ENCODE results near the gene PMEPA1.

The PMEPA1 gene, protein sequence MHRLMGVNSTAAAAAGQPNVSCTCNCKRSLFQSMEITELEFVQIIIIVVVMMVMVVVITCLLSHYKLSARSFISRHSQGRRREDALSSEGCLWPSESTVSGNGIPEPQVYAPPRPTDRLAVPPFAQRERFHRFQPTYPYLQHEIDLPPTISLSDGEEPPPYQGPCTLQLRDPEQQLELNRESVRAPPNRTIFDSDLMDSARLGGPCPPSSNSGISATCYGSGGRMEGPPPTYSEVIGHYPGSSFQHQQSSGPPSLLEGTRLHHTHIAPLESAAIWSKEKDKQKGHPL

DNA sequence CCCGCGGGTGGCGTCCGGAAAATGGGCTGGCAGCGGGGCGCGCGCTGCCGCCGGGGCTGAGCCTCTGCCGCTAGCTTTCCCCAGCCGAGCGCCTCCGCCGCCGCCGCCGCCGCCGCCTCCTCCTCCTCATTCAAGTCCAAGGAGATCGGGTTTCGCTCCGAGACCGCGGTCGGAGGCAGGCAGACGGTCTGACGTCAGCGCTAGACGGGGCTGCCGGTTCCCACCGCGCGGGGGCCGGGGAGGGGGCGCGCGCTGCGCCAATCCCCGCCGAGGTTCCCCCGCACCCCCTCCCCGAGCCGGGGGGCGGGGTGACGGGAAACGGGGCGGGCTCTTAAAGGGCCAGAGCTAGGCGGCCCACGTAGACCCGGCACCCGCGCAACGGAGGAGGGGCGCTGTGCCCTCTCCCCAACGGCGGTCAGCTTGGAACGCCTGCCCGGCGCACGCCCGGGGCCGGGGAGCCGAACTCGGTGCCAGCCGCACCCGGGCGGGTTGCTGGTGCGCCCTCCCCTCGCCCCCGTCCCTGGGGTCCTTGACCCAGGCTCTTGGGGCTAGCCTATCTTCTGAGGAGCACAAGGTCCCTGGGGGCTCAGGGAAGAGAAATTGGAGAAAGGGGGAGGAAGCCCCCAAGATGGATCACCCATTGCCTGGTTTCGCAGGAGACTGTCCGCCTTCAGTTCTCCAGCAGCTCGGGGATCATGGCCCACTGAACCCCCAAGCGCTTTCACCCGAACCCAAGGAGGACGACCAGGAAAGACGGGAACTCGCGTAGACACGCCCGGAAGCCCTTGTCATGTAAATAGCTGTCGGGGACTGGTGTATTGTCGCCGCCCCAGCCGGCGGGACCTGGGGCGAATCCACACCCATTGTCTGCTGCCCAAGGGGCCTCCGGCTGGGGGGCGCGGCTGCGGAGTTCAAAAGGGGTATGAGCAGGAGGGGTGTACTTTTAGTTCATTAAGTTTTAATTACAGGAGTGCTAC, at the start of gene PMEPA1:
TSS of gene PMEPA1 (minus strand) at position 193 of the 977 bp plus-strand sequence. CDS start 433 bp downstream, outside the sequence.
- no peak for DNase-seq

DNA sequence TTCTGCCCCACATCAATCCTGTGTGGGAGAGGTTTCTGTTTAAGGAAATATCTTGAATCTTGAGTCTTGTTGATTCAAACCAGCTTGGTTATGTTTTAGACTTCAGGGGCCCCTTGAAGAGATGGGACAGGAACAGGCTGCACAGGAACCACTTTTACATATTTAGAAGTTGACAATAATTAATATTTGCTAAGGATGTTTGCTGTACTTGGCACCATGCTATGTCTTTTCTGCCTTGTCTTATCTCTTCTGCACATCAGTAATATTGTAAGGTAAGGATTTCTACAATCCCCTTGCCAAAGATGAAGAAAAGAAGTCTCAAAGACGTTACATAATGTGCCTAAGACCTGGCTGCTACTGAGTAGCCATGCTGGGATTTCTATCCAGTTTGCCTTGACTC, 48.0 kb upstream of the PMEPA1 start:
- no peak for DNase-seq

DNA sequence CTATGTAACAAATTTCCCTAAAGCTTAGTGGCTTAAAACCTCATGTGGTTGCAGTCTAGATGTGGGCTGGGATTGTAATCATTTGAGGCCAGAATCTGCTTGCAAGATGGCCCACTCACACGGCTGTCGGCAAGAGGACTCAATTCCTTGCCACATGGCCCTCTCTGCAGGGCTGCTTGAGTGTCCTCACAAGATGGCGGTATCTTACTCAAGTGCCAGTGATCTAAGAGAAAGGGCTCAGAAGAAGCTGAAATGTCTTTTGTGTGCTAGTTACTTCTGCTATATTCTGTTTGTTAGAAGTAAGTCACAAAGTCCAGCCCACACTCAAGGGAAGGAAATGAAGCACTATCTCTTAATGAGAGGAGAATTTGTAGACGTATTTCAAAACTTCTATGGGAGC, 47.1 kb upstream of the PMEPA1 start:
- DNase-seq: no peak

DNA sequence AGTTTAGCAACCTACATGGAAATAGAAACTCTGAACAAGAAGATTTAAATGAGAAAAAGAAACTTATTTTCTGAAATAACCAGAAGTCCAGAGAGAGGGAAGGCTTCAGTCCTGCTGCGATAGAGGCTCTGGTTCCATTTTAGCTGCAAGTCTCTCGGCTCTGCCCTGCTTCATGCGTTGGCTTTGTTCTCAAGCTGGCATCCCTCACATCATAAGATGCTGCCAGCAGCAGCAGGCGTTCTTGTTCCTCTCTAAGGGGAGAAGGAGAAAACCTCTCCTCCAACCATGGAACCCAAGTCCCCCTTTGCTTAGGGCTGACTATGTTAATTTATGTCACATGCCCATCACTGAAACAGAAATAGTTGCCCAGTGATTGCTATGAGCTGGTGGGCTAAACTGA, 46.4 kb upstream of the PMEPA1 start:
- DNase-seq: no peak

DNA sequence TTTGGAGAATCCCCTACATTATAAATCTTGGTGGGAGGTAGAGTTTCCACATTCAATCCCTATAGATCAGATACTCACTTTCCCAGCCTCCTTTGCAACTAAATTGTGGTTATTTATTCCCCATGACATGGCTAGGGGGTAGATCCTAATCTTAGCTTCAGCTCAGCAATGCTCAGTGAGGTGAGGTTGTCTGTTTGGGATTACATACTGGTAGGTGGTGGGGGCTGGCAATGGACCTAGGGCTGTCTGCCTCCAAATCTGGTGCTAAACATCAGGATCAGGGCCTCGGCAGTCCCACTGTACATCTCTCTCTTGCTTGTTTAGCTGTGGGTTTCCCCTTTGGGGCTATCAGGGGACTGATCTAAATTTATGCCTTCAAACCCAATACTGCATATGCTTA, 45.8 kb upstream of the PMEPA1 start:
- no peak for DNase-seq

DNA sequence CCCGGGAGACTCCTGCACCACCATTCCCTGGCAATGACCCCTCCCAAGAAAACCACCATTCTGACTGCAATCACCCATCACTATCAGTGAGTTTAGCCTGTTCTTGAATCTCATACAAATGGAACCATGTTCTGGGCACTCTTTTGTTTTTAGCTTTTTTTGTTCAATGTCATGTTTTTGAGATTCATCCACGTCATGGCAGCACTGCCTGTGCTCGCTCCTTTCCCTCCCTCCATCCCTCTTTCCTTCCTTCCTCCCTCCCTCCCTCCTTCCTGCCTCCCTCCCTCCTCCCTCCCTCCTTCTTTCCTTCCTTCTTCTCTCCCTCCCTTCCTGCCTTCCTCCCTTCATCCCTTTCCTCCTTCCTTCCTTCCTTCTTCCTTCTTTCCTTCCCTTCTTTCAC, 44.4 kb upstream of the PMEPA1 start:
- DNase-seq: no peak

DNA sequence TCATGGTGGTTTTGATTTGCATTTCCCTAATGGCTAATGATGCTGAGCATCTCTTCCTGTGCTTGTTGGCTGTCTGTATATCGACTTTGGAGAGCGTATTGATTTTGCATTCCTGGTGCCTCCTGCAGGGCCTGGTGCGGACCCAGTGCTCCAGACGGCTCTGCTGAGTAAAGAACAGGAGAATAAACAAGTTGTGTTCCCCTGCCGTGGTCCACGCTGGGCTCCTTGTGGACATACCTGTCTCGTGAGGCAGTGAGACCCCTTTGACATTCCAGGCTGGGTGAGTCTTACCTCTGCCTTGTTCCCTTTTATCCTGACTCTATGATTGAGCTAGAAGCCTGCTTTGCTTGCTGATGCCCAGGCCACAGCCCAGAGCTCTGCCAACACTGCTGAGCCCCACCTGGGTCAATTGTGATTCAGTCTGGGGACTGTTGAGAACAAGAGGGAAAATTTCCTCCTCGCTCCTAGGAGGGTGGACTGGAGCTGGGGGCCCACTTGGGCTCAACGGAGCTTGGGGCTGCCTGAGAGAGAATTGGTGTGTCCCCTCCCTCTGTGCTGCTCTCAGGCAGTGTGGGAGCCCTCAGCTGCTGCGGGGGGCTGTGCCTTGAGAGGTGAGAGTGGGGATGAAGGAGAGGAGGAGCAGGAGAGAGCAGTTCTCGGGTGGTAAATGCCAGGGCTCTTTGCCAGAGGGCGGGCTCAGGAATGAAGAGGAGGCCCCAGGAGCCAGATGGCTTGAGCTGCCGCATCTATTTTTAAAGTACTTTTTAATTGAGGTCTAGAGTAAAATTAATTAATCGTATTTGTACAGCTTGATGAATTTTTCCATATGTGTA, 43.7 kb upstream of the PMEPA1 start:
- no peak for DNase-seq

DNA sequence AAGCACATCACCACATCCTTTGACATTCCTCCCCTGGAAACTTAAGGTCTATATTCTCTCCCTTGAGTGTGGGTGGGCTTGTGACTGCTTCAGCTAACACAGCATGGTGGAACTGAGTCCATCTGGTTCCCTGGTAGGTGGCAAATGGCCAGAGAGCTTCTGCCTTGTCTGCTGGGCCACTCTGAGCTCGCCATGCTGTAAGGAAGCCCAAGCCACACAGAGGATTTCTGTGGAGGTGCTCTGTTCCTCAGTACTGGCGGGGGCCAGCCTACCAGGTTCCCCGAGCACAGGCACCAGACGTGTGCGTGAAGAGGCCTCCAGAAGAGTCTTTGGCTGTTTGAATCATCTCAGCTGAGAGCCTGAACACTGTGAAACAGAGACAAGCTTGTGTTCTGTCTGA, 41.6 kb upstream of the PMEPA1 start:
- no peak for DNase-seq

DNA sequence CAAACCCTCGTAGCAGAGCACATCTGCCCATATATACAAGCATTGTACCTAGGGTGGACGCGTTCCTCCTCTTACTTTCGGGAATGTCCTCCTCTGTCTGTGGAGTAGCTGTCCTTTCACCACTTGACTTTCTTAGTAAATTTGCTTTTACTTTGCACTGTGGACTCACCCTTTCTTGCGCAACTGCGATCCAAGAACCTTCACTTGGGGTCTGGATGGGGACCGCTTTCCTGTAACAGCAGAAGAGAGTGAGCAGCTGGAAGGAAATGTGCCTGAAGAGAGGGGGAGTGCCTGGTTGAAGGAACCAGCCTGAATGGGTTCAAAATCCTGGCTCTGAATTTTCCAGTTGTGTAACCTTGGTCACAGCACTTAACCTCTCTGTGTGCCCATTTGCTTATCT, 40.1 kb upstream of the PMEPA1 start:
- no peak for DNase-seq

DNA sequence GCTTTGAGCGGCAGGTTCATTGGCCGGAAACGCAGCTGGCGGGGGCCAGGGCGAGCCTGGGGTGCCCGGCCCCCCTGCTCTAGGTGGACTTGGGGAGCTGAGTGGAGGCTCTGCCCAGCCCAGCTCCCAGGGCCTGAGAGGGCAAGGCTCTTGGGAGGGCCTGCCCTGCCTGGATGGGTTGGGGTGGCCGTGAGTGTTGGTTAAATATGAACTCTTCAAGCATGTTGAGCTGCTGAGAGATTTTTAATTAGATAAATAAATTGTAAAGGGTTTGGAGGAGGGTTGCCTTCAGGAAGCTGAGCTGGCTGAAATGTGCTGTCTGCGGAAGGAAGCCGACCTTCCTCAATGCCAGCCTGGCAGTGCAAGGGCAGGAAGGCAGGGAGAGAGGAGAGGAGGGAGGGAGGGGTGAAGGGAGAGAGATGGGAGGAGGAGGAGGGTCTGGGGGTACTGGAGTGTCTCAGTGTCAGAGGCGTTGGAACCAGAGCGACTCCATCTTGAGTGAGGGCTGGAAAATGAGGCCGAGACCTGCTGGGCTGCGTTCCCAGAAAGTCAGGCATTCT, 39.4 kb upstream of the PMEPA1 start:
- DNase-seq: no peak

DNA sequence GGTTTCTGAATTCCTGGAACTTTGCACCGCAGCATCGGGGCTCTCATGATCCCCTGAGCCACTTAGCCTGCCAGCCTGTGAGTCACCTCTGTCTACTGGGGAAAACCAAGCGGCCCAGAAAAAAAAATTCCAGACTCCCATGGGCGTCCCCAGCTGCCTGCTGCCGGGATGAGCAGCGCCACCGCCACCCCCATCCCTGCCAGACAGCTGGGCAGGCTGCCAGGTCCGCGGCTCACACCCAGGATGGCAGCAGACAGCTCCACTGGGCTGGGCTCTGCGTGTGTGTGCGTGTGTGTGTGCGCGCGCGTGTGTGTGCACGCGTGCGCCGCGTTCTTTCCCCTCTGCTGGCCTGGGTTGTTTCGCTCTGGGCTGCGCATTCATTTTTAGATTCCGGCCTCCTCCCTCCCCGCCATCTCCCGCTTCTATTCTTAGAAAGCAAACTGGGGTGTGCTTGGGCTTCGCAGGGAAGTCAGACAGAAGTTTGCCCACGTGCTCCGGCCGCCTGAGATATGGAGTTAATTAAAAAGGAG, 38.9 kb upstream of the PMEPA1 start:
- no peak for DNase-seq

DNA sequence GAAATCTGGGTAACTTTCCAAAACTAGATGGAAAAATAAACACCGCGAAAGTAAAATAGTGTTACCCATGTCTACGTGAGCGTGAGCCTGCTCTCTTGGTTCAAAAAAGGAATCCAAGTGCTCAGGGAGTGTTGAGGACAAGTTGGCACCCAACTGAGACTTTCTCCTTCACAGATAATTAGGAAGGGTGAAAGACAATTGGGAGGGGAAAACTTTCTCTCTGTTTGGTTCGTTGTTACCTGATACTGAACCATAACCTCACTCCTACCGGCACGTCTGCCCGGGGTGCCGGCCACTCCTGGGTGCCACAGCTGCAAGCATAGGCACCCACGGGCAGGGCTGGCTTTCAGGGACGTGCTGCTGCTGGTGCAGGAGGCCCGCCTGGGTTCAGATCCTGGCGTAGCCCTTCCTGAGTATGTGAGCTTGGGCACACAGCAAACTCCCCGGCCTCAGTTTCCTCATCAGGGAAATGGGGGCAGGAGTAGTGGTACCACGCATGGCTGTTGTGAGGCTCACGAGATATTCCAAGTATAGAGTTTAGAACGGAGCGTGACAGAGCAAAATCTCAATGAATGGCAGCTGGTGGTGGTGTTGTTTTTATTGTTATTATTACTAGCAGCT, 38.2 kb upstream of the PMEPA1 start:
- no peak for DNase-seq

DNA sequence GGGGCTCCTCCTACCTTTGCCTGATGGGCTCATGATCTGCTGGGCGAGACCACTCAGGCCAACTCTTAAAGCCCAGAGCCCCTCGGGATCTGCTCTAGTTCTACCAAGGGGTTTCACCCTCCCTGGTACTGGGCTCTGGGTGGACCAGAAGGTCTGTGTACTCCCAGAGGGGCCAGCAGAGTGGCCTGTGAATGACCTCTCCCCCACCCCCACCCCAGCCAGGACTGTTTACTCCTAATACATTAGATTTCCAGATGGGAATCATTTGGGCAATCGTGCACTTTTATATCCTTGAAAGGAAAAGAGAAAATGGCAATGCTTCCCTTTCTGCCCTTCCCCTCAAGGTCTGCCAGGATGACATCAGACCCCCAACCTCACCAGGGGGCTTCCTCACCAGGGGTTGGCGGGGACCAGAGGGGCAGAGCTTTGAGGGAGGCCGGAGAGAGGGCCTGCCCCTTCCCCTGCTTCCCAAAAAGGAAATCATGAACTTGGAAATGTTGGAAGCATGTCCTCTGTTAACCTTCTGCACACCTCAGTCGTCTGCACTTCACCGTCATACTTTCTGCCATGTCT, 37.1 kb upstream of the PMEPA1 start:
- DNase-seq: no peak

DNA sequence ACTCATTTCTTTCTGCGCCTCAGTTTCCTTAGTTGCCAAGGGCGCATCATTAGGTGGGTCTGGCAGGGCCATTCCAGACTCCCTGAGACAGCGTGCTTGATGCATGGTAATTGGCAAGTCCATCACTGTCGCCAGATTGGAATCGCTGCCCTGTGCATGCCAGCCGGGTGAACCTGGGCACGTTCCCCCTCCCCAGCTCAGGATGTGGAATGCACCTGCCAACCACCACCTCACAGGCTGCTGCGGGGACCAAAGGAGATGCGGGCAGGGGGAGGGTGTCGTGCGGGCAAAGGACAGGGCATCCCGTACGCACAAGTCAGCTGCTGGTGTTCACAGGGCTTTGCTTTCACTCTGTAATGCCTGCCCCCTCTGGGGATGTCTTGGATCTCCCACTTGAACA, 36.4 kb upstream of the PMEPA1 start:
- no peak for DNase-seq

DNA sequence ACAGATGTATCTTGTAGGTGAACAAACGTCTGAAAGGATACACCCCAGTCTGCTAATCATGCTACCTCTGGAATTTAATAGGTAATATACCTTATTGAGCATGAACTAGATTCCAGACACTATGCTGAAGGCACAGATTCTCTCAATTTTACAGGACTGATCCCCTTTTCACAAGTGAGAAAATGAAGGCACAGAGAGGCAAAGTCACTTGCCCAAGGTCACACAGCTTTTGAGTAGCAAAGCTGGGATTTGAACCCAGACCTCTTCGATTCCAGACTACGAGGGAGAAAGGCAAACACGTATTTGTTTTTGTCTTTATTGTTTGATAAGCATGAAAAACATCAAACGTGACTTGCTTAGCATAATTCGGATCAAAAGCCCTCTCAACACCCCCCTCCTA, 34.4 kb upstream of the PMEPA1 start:
- no peak for DNase-seq

DNA sequence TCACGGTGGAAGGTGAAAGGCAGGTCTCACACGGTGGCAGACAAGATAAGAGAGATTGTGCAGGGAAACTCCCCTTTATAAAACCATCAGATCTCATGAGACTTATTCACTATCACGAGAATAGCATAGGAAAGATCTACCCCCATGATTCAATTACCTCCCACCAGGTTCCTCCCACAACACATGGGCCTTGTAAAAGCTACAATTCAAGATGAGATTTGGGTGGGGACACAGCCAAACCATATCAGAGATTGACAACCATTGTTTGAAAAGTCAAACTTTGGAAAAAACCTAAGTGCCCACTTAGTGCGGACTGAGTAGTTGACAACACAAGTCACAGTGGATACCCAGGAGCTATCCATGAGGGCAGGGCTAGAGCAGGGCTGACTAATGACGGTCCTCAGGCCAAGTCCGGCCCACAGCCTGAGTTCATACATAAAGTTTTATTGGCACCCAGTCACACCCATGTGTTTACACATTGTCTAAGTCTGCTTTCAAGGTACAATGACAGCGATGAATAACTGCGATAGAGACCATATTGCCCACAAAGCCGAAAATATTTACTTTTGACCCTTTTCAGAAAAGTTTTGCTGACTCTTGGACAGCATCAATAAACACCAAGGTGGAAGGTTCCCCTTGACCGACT, 33.8 kb upstream of the PMEPA1 start:
- no peak for DNase-seq

DNA sequence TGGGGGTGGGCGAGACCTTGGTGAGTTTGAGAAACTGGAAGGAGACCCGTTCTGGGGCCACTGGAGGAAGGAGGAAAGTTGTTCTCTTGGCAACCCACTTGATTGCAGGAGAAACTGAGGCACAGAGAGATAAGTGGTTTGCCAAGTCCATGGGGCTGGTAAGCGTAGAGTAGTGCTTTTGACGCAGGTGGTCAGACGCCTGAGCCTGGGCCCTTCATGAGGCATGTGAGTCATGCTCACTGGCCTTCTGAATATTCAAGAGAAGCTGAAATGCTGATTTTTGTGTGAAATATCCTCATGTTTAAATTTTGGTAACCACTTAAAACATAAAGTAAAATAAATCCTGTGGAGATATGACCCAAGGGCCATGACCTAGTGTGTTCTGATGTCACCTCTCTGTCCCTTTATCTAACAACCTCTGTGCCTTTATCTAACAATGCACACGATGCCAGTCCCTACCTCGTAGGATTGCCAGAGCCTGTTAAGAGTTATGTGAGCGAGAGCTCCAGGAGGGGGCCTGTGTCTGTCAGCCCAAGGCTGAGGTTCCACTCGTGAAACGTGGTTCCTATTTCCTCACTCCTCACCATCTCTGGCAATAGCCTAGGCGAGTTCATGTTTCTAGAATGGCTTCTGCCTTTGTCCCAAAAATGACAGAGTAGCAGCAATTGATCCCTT, 32.8 kb upstream of the PMEPA1 start:
- DNase-seq: no peak

DNA sequence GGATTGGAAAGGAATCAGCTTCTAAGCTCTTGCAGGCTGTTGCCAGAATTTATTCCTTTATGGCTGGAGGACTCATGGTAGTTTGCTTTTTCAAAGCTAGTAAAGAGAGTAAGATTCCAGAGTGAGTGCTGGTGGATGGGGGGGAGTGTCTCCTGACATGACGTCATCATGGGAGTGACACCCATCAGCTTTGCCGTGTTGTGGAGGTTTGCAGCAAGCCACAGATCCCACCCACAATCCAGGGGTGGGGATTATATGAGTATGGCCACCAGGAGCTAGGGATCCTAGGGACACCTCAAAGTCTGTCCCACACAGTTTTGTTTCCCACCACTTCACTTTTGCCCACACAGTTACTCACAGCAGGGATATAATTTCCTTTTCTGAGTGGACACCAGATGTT, 28.7 kb upstream of the PMEPA1 start:
- no peak for DNase-seq

DNA sequence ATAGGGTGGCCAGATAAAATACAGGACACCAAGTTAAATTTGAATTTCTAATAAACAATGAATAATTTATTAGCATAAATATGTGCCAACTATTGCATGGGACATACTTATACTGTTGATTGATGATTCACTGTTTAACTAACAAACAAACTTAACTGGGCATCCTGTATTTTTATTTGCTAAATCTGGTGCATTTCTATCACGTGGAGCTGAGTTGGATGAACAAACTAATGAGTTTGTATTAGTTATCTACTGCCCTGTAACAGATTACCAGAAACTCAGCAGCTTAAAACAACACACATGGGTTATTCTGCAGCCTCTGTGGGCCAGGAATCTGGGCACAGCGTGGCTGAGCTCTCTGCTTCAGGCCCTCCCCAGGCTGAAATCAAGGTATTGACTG, 28.2 kb upstream of the PMEPA1 start:
- no peak for DNase-seq

DNA sequence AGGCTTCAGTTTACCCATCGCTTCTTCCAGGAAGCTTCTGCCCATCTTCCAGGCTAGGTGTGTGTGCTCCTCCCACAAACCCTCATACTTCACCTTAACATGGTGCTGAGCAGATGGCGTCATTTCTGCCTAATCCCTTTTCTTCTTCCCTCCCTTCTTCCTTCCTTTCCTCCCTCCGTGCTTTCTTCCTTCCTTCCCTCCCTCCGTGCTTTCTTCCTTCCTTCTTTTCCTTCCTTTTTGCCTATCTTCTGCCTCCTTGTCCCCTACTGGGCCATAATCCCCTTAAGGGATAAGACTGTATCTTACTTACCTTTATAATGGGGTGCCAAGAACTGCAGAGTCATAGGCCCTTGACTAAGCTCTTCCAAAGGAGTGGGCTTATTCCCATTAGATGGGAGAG, 27.5 kb upstream of the PMEPA1 start:
- no peak for DNase-seq
